Fibroblast of gingiva (primary cell): Measurements from ENCODE around the gene PIRT.

Source experiments
- DNase-seq: peaks from one replicate; pipeline ENCODE4 v3.0.0-alpha.2; 2011; ENCODE audit warnings: low read depth

PIRT gene

GRCh38 chr17:10821054-10821453 is 16.8 kb downstream of the PIRT start:
- no peak for DNase-seq

- DNase-seq, result no peak
Observed at GRCh38 chr17:10815319-10815718, 22.6 kb downstream of the PIRT start.

- no peak for DNase-seq
Observed at GRCh38 chr17:10814075-10814474, 23.8 kb downstream of the PIRT start.

GRCh38 chr17:10812674-10813073 is 25.2 kb downstream of the PIRT start:
- no peak for DNase-seq

- DNase-seq, result no peak
Observed at GRCh38 chr17:10809605-10810004, 28.3 kb downstream of the PIRT start.

- no peak for DNase-seq
Observed at GRCh38 chr17:10807704-10808128, 30.2 kb downstream of the PIRT start.

- no peak for DNase-seq
Observed at GRCh38 chr17:10806545-10807262, 31.2 kb downstream of the PIRT start.

- DNase-seq, result no peak
Observed at GRCh38 chr17:10805911-10806310, 32.0 kb downstream of the PIRT start.

GRCh38 chr17:10804546-10804945 is 33.3 kb downstream of the PIRT start:
- no peak for DNase-seq

- no peak for DNase-seq
Observed at GRCh38 chr17:10803830-10804475, 33.9 kb downstream of the PIRT start, which contains the start of gene TMEM238L. TSS of gene TMEM238L (minus strand) at chr17:10804099. CDS start at chr17:10803963, 136 bp downstream.

GRCh38 chr17:10803350-10803749 is 34.5 kb downstream of the PIRT start:
- no peak for DNase-seq

- no peak for DNase-seq
Observed at GRCh38 chr17:10802496-10803284, 35.2 kb downstream of the PIRT start.

- DNase-seq, result no peak
Observed at GRCh38 chr17:10799407-10799806, 38.5 kb downstream of the PIRT start.

GRCh38 chr17:10798910-10799309 is 39.0 kb downstream of the PIRT start:
- DNase-seq, result no peak

- no peak for DNase-seq
Observed at GRCh38 chr17:10798332-10798749, 39.5 kb downstream of the PIRT start.

GRCh38 chr17:10797476-10798328 is 40.2 kb downstream of the PIRT start:
- DNase-seq, result no peak

GRCh38 chr17:10793816-10794215 is 44.1 kb downstream of the PIRT start:
- no peak for DNase-seq

- DNase-seq, result no peak
Observed at GRCh38 chr17:10793256-10793655, 44.6 kb downstream of the PIRT start.

- no peak for DNase-seq
Observed at GRCh38 chr17:10792151-10792550, 45.7 kb downstream of the PIRT start.

- DNase-seq, result no peak
Observed at GRCh38 chr17:10790491-10791401, 47.1 kb downstream of the PIRT start.
